Kidney epithelial cell (primary cell): Measurements from ENCODE around the gene ADAMTS16. TPM values are rescaled to one million over a fixed set of nuclear protein-coding genes. Genes with fewer than 3 reads are reported as not detected.

Experiments
- DNase-seq: peaks from one replicate; pipeline ENCODE4 v3.0.0-alpha.2; 2010; ENCODE audit warnings: low read depth
- H3K27me3 ChIP-seq: 2 replicates; pipeline ENCODE4 v1.6.0; 2011; ENCODE audit warnings: low read length; ENCODE audit not compliant: control insufficient read depth, insufficient read depth
- H3K36me3 ChIP-seq: 2 replicates; pipeline ENCODE4 v1.5.1; 2011; ENCODE audit warnings: low read length; ENCODE audit not compliant: control insufficient read depth, insufficient read depth
- H3K4me3 ChIP-seq: 2 replicates; pipeline ENCODE4 v1.5.1; 2011; ENCODE audit warnings: low read depth, mild to moderate bottlenecking, control low read depth, low read length
- CTCF ChIP-seq: IDR thresholded peaks from 2 replicates; pipeline ENCODE4 v1.5.1; 2011; ENCODE audit warnings: mild to moderate bottlenecking, moderate library complexity, low read length, control low read depth, inconsistent platforms; ENCODE audit not compliant: insufficient read depth, poor library complexity, severe bottlenecking
- total RNA-seq: library from RNA; depleted of rRNA; stranded (reverse); fragments of >200 nt; gene quantifications from 2 replicates; pipeline ENCODE4 v1.2.3, GENCODE V29; 2015

The ADAMTS16 gene
- total RNA-seq, 1 donor from 2014 or later, result 1.8 TPM

DNA sequence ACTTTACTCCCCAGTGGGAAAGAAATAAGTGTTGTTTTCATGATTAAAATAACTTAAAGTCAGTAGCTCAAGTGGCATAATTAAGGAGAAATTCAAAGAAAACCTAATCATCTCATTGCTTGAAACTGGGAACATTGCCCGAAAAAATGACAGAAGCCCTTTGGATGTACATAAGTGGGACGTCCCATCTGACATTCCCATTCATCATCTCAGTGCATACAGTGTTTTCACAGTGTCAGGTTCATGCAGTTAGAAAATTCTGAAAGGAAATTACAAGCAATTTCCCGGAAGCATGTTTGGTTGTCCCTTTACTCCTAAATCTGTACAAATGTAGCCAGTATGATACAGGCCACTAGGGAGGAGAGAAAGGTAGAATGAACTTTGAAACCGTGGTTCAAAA lies 95.6 kb downstream of the ADAMTS16 start:
- Histone ChIP-seq H3K36me3 (no peaks in the 10 kb centered on the region), H3K4me3 (no peak overlapping the region), H3K27me3 (no peaks in the 10 kb centered on the region)
- no peak for DNase-seq
- TF ChIP-seq CTCF, result no peak

DNA sequence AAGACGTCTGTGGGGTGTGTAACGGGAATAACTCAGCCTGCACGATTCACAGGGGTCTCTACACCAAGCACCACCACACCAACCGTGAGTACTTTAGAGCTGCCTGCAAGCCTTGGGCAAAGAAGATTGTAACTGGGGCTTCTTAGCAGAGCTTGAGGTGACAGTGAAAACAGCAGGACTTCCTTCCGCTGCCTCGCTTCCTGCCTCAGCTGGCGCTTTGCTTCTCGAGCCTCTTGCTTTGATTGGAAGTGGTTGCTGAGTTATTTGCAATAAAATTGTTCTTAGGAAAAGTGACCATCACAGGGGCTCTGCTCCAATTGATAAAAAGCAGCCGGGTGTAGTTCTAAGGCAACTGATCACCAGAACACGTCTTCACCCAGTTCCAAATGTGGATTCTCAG lies 99.1 kb downstream of the ADAMTS16 start:
- no peak for DNase-seq
- TF ChIP-seq CTCF, result no peak
- Histone ChIP-seq H3K27me3 (no peaks in the 10 kb centered on the region), H3K4me3 (no peak overlapping the region), H3K36me3 (no peaks in the 10 kb centered on the region)

GRCh38 chr5:5240234-5240633 lies 100.1 kb downstream of the ADAMTS16 start:
- DNase-seq, result no peak
- Histone ChIP-seq H3K27me3 (no peaks in the 10 kb centered on the region), H3K36me3 (no peaks in the 10 kb centered on the region), H3K4me3 (no peak overlapping the region)
- no peak for TF ChIP-seq CTCF

GRCh38 chr5:5242056-5242455 lies 101.9 kb downstream of the ADAMTS16 start:
- Histone ChIP-seq H3K27me3 (no peaks in the 10 kb centered on the region), H3K4me3 (no peak overlapping the region), H3K36me3 (no peaks in the 10 kb centered on the region)
- no peak for DNase-seq
- no peak for TF ChIP-seq CTCF

GRCh38 chr5:5246736-5247135 lies 106.6 kb downstream of the ADAMTS16 start:
- no peak for TF ChIP-seq CTCF
- H3K27me3 ChIP-seq, result no peaks in the 10 kb centered on the region

DNA sequence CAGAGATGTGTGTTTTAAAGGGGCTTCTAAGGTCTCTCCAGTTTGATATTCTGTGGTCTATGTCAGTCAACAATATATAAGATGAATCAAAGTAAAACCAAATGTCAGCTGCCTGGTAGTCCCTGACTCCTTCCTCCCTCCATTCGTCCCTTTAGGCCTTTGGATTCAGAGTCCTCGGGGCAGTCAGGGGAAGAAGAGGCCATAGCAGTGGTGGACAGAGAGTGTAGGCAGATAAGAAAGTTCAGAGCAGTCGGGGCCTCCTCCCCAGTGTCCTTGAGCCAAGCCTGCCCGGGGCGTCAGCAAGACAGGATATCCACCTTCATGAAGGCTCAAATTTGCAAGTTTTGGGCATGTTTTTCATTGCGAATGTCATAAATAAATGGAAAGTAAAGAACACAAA lies 110.6 kb downstream of the ADAMTS16 start:
- no peak overlapping the region for H3K4me3 ChIP-seq
- no peak for TF ChIP-seq CTCF
- no peaks in the 10 kb centered on the region for H3K36me3 ChIP-seq
- no peak for DNase-seq
- H3K27me3 ChIP-seq, result no peaks in the 10 kb centered on the region

More at GRCh38 chr5:5246736-5247135, 106.6 kb downstream of the ADAMTS16 start:
- H3K4me3 ChIP-seq, result no peak overlapping the region
- no peaks in the 10 kb centered on the region for H3K36me3 ChIP-seq
- no peak for DNase-seq
